Kidney (tissue), 14 donors: ENCODE results near the gene ZNF292. TPM values are rescaled to one million over a fixed set of nuclear protein-coding genes. Genes with fewer than 3 reads are reported as not detected.

ENCODE experiments used
- DNase-seq, 5 donors: peaks; one replicate each; pipeline ENCODE4 v3.0.0-alpha.2; 2013 to 2020
- FAIRE-seq: peaks from 2 replicates; lab custom pipeline; 2012; peaks lifted over from hg19 to GRCh38; lab: Jason Lieb, UNC
- H3K27ac ChIP-seq, 2 donors: one replicate each; pipeline ENCODE4 v1.7.0; 2013; ENCODE audit warnings: low read depth in 2 of 2, low read length in 2 of 2, inconsistent platforms in 1 of 2
- H3K27me3 ChIP-seq: one replicate; pipeline ENCODE4 v1.7.1; 2013; ENCODE audit warnings: low read length, inconsistent platforms; ENCODE audit not compliant: control insufficient read depth, insufficient read depth
- H3K36me3 ChIP-seq, 3 donors: one replicate each; pipeline versions ENCODE4 v1.7.0 to v1.7.1; 2013; ENCODE audit warnings: low read length in 3 of 3, control low read depth in 1 of 3, inconsistent platforms in 1 of 3; ENCODE audit not compliant: insufficient read depth in 3 of 3, control insufficient read depth in 2 of 3
- H3K4me1 ChIP-seq, 3 donors: one replicate each; pipeline versions ENCODE4 v1.7.0 to v1.7.1; 2013; ENCODE audit warnings: low read length in 3 of 3, inconsistent platforms in 1 of 3, low read depth in 1 of 3; ENCODE audit not compliant: control insufficient read depth in 2 of 3, insufficient read depth in 2 of 3
- H3K4me3 ChIP-seq, 3 donors: one replicate each; pipeline versions ENCODE4 v1.7.0 to v1.8.1; 2013; ENCODE audit warnings: low read length in 3 of 3, control low read depth in 1 of 3, inconsistent platforms in 1 of 3
- H3K9ac ChIP-seq, 3 donors: one replicate each; pipeline versions ENCODE4 v1.7.0 to v1.7.1; 2013; ENCODE audit warnings: low read length in 3 of 3, control low read depth in 1 of 3, inconsistent platforms in 1 of 3
- H3K9me3 ChIP-seq, 3 donors: one replicate each; pipeline versions ENCODE4 v1.7.0 to v1.7.1; 2013; ENCODE audit warnings: low read length in 3 of 3, control low read depth in 1 of 3, inconsistent platforms in 1 of 3; ENCODE audit not compliant: control insufficient read depth in 2 of 3, insufficient read depth in 1 of 3
- CTCF ChIP-seq: IDR thresholded peaks from 3 replicates; pipeline ENCODE4 v1.5.1; 2012; ENCODE audit warnings: mild to moderate bottlenecking, moderate library complexity, borderline replicate concordance; ENCODE audit not compliant: insufficient read depth; ENCODE audit errors: extremely low read depth
- intact Hi-C: fragments of 100-400 bp; cut with DNase I; formaldehyde crosslinking; loops from one replicate; pipeline ENCODE4 v1.11.1; 2022
- polyA plus RNA-seq: library from polyadenylated mRNA; stranded (reverse); fragments of 350-450 nt; fragmentation: Illumina TruSeq; extraction: RNeasy Lipid Tissue Mini Kit (QIAGEN cat#74804); gene quantifications from one replicate; pipeline ENCODE4 v1.2.3, GENCODE V29; 2014; ENCODE audit warnings: low read depth, low replicate concordance; ENCODE audit not compliant: insufficient read depth
- total RNA-seq: library from RNA; stranded (reverse); fragmentation: NEBNext Ultra II Directional; extraction: Animal tissue kit (Norgen Biotek cat#: 25700); gene quantifications from one replicate; pipeline ENCODE4 v1.2.1, GENCODE V29; 2021
- donor health status: control.
- donor health status: control.
- donor health status: control.
- donor health status: control.
- donor health status: control.
- donor health status: DM: yes; HTN: yes; CAD: no.
- donor health status: Normal renal cell carcinoma (clear cell type).

ZNF292 gene
- total and polyA plus RNA-seq, 2 donors from 2014 or later, result 3.4 to 52.3 TPM

- Histone ChIP-seq H3K9me3 (no peaks in the 10 kb centered on the region), H3K27ac (no peak overlapping the region), H3K9ac (no peak overlapping the region), H3K27me3 (no peaks in the 10 kb centered on the region), H3K36me3 (no peaks in the 10 kb centered on the region), H3K4me1 (no peaks in the 10 kb centered on the region), H3K4me3 (no peak overlapping the region)
- intact Hi-C loops, result no loop called here
- no peak for TF ChIP-seq CTCF
- no peak for DNase-seq
- FAIRE-seq, result no peak
Measured at GRCh38 chr6:87281426-87281825, 126.1 kb downstream of the ZNF292 start.

GRCh38 chr6:87282743-87283142, 127.4 kb downstream of the ZNF292 start:
- no peak overlapping the region for H3K4me3 ChIP-seq
- intact Hi-C loops, result no loop called here
- FAIRE-seq (no peak), DNase-seq (no peak)
- no peak overlapping the region for H3K9ac ChIP-seq
- H3K36me3 ChIP-seq, result no peaks in the 10 kb centered on the region
- H3K4me1 ChIP-seq, result no peaks in the 10 kb centered on the region
- no peaks in the 10 kb centered on the region for H3K9me3 ChIP-seq
- H3K27me3 ChIP-seq, result no peaks in the 10 kb centered on the region
- TF ChIP-seq CTCF, result no peak
- H3K27ac ChIP-seq, result no peak overlapping the region

- no peak overlapping the region for H3K27ac ChIP-seq
- H3K27me3 ChIP-seq, result no peaks in the 10 kb centered on the region
- no peak overlapping the region for H3K4me3 ChIP-seq
- H3K4me1 ChIP-seq, result no peaks in the 10 kb centered on the region
- no peak overlapping the region for H3K9ac ChIP-seq
- no peak for TF ChIP-seq CTCF
- DNase-seq, result no peak
- H3K36me3 ChIP-seq, result no peaks in the 10 kb centered on the region
- FAIRE-seq, result no peak
- intact Hi-C loops, result no loop called here
- H3K9me3 ChIP-seq, result no peaks in the 10 kb centered on the region
Measured at GRCh38 chr6:87283461-87283860, 128.1 kb downstream of the ZNF292 start.

GRCh38 chr6:87287251-87287650, 131.9 kb downstream of the ZNF292 start:
- Histone ChIP-seq H3K4me1 (no peaks in the 10 kb centered on the region), H3K36me3 (no peaks in the 10 kb centered on the region), H3K27me3 (no peaks in the 10 kb centered on the region), H3K9me3 (no peaks in the 10 kb centered on the region), H3K9ac (no peak overlapping the region), H3K4me3 (no peak overlapping the region), H3K27ac (no peak overlapping the region)
- intact Hi-C loops, result no loop called here
- no peak for TF ChIP-seq CTCF
- no peak for DNase-seq
- no peak for FAIRE-seq
